HEK293 (cell line): ENCODE results near the gene SKI.

Experiments
- CTCF ChIP-seq: fragments of 450-650 bp; formaldehyde crosslinking; IDR thresholded peaks from 2 replicates; pipeline ENCODE4 v1.5.1; 2016; ENCODE audit warnings: missing biosample characterization, missing genetic modification characterization
- MYNN ChIP-seq: fragments of 450-650 bp; formaldehyde crosslinking; IDR thresholded peaks from 2 replicates; pipeline ENCODE4 v1.5.1; 2016; ENCODE audit warnings: missing biosample characterization, missing genetic modification characterization, borderline replicate concordance
- REST ChIP-seq: fragments of 450-650 bp; formaldehyde crosslinking; IDR thresholded peaks from 2 replicates; pipeline ENCODE4 v1.5.1; 2016; ENCODE audit warnings: missing biosample characterization, missing genetic modification characterization
- ZNF121 ChIP-seq: fragments of 450-650 bp; formaldehyde crosslinking; IDR thresholded peaks from 2 replicates; pipeline ENCODE4 v1.5.1; 2016; ENCODE audit warnings: missing biosample characterization, missing genetic modification characterization
- ZNF585B ChIP-seq: fragments of 450-650 bp; formaldehyde crosslinking; IDR thresholded peaks from 2 replicates; pipeline ENCODE4 v1.5.1; 2016; ENCODE audit warnings: missing biosample characterization, missing genetic modification characterization
- ZNF76 ChIP-seq: fragments of 450-650 bp; formaldehyde crosslinking; IDR thresholded peaks from 2 replicates; pipeline ENCODE4; 2016; ENCODE audit warnings: low read depth, missing biosample characterization, missing genetic modification characterization, borderline replicate concordance
- ZNF768 ChIP-seq: fragments of 450-650 bp; formaldehyde crosslinking; IDR thresholded peaks from 2 replicates; pipeline ENCODE4 v1.5.1; 2018; ENCODE audit warnings: missing biosample characterization, mild to moderate bottlenecking, missing genetic modification characterization
- ZNF792 ChIP-seq: fragments of 450-650 bp; formaldehyde crosslinking; IDR thresholded peaks from 2 replicates; pipeline ENCODE4 v1.5.1; 2016; ENCODE audit warnings: missing biosample characterization, missing genetic modification characterization
- ZSCAN30 ChIP-seq: fragments of 450-650 bp; IDR thresholded peaks from 2 replicates; pipeline ENCODE4 v1.5.1; 2018; ENCODE audit warnings: missing biosample characterization, mild to moderate bottlenecking, missing genetic modification characterization, moderate library complexity

DNA sequence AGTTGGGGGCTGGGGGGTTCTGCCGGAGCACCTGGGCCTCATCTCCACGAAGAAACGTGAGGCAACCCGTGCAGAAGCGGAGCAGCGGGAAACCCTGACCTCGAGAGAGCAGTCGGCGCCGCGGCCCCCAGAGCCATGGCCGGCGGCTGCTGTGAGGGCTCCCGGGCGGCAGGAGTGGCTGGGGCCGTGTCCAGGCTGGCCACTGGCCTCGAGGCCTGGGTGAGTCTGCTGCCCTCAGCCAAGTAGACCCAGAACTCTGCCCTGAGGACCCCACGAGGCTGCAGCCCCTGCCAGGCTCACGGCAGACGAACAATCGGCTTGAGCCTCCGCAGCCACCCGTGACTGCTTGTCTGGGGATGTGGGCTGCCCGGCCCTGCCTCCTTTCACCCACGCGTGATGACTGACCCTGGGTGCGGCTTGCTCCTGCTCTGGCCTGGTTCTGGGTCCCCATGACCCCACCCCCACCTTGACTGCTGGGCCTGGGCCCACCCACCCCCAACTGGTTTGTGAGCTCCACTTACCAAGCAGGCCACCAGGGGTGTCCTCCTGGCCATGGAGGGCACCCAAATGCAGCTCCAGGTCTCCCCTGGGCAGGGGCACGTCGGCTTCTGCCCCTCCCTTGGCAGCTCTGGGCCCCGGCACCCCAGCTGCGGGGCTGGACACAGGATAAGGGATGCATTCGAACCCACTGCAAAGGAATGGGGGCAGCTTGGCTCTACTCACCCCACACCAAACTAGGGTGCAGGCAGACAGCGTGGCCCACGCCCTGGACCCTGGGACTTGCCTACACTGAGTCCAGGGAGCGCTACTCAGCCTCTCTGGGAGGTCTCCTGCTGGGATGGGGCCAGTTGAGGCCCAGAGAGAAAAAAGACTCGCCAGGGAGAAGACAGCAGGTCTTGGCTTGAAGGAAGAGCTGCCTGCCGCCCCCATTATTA lies 129.1 kb downstream of the SKI start:
- no peak for TF ChIP-seq ZNF121 (tag by site-specific recombination)
- no peak for TF ChIP-seq MYNN (tag by site-specific recombination)
- TF ChIP-seq ZNF792 (tag by site-specific recombination) = no peak
- TF ChIP-seq CTCF (tag by site-specific recombination) = no peak
- TF ChIP-seq REST (tag by site-specific recombination) = no peak
- no peak for TF ChIP-seq ZNF76
- no peak for TF ChIP-seq ZNF585B (tag by site-specific recombination)
- TF ChIP-seq ZNF768 = no peak
- TF ChIP-seq ZSCAN30 (tag by site-specific recombination) = no peak
